ENCODE measurements around the gene OSBPL7. TPM values are rescaled to one million over a fixed set of nuclear protein-coding genes. Genes with fewer than 3 reads are reported as not detected.

Gene OSBPL7
- total and polyA plus RNA-seq, 8 donors, result 14.3 to 36.4 (median 19.0) TPM

DNA sequence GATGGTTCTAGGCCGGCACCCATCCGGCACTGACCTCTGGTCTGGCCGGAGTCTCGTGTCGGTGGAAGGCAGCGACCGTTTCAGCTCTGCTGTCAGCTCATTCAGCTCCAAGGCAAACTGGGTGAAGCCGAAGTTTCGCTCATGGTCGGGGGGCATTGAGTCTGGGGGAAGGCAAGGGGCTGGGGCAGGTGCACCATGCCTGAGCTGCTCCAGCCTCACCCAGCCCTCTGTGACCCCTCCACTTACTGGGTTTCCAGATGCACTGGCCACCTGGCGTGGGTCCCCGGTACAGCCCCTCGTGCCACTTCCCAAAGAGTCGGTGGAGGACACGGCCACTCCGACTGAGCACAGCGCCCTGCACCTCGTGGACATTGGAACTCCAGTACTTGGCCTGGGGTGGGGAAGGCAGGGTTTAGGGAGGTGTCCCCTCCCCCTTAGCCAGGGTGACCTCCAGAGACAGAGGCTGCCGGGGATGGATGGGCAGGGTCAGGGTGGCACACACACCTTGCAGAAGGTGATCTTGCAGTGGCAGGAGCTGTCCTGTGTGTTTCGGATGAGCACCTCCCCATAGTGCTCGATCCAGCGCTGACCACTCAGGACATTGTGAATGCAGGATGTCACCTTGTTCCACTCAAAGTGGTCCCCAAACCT lies 12.6 kb downstream of the OSBPL7 start:
- DNase-seq (no peak), ATAC-seq (no peak)
- Histone ChIP-seq H3K27ac (no peak overlapping the region), H3K9me3 (no peaks in the 10 kb centered on the region), H3K4me1 (peaks cover 0 to 10% of the 10 kb centered on the region in 2 donors), H3K36me3 (peaks cover 0 to 66% of the 10 kb centered on the region in 2 donors), H3K4me3 (no peak overlapping the region), H3K27me3 (no peaks in the 10 kb centered on the region)
- TF ChIP-seq, protein P1, sequence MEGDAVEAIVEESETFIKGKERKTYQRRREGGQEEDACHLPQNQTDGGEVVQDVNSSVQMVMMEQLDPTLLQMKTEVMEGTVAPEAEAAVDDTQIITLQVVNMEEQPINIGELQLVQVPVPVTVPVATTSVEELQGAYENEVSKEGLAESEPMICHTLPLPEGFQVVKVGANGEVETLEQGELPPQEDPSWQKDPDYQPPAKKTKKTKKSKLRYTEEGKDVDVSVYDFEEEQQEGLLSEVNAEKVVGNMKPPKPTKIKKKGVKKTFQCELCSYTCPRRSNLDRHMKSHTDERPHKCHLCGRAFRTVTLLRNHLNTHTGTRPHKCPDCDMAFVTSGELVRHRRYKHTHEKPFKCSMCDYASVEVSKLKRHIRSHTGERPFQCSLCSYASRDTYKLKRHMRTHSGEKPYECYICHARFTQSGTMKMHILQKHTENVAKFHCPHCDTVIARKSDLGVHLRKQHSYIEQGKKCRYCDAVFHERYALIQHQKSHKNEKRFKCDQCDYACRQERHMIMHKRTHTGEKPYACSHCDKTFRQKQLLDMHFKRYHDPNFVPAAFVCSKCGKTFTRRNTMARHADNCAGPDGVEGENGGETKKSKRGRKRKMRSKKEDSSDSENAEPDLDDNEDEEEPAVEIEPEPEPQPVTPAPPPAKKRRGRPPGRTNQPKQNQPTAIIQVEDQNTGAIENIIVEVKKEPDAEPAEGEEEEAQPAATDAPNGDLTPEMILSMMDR (IDR thresholded peaks at IDR 0.05), result no peak
- intact Hi-C loops (cut with DNase I), result no loop called here

- no peak overlapping the region for H3K27ac ChIP-seq
- H3K4me3 ChIP-seq, result no peak overlapping the region
- H3K36me3 ChIP-seq, result peaks cover 0 to 59% of the 10 kb centered on the region in 2 donors
- TF ChIP-seq, protein P1 (IDR thresholded peaks at IDR 0.05), result no peak
- DNase-seq (no peak), ATAC-seq (no peak)
- H3K9me3 ChIP-seq, result no peaks in the 10 kb centered on the region
- intact Hi-C loops (cut with DNase I), result no loop called here
- no peaks in the 10 kb centered on the region for H3K27me3 ChIP-seq
- H3K4me1 ChIP-seq, result peaks cover 0 to 10% of the 10 kb centered on the region in 2 donors
Observed at GRCh38 chr17:47808036-47808829, 13.4 kb downstream of the OSBPL7 start.

DNA sequence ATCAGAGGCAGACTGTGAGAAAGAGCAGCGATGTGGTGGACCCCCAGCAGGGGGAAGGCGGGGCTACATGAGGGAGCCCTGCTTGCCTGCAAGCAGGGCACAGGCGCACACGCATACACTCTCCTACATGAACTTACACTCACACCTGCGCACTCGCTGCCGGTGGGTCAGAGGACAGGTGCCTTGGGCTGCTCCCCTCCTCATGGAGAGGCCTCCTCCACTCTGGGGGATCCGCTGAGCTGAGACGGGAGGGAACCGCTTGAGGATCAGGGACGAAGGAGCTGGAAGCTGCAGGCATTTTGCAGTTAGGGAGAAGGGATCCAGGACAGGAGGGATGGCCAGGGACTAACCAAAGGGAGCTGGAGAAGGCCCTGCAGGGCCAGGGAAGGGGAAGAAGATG lies 14.2 kb downstream of the OSBPL7 start:
- Histone ChIP-seq H3K4me3 (no peak overlapping the region), H3K27me3 (no peaks in the 10 kb centered on the region), H3K9me3 (no peaks in the 10 kb centered on the region), H3K4me1 (peaks cover 0 to 10% of the 10 kb centered on the region in 2 donors), H3K27ac (no peak overlapping the region), H3K36me3 (peaks cover 0 to 51% of the 10 kb centered on the region in 2 donors)
- no peak for ATAC-seq
- intact Hi-C loops (cut with DNase I), result no loop called here
- TF ChIP-seq, protein P1 (IDR thresholded peaks at IDR 0.05), result no peak
- DNase-seq, result no peak

GRCh38 chr17:47806913-47807255 lies 14.7 kb downstream of the OSBPL7 start:
- no peak for ATAC-seq
- TF ChIP-seq, protein P1 (IDR thresholded peaks at IDR 0.05), result no peak
- Histone ChIP-seq H3K9me3 (no peaks in the 10 kb centered on the region), H3K36me3 (peaks cover 0 to 47% of the 10 kb centered on the region in 2 donors), H3K4me1 (peaks cover 0 to 10% of the 10 kb centered on the region in 2 donors), H3K4me3 (no peak overlapping the region), H3K27ac (no peak overlapping the region), H3K27me3 (no peaks in the 10 kb centered on the region)
- intact Hi-C loops (cut with DNase I), result no loop called here
- DNase-seq, result no peak
